GM19239 (cell line): ENCODE results near the gene SLC9C2.
"Not testable (repeated sequence)": the region's sequence is repeated elsewhere in the genome, so short reads cannot be mapped to it uniquely, and the experiment has no call there.

Experiments used
- DNase-seq: peaks from one replicate; pipeline ENCODE4 v3.0.0; 2011; ENCODE audit warnings: low spot score; ENCODE audit not compliant: insufficient read length
- FAIRE-seq: peaks from 2 replicates; lab custom pipeline; 2011; peaks lifted over from hg19 to GRCh38; lab: Jason Lieb, UNC

Gene SLC9C2

GRCh38 chr1:173530795-173531693 lies 71.8 kb downstream of the SLC9C2 start:
- no peak for DNase-seq
- FAIRE-seq = no peak

- FAIRE-seq (no peak), DNase-seq (no peak)
Observed at GRCh38 chr1:173529106-173529505, 73.8 kb downstream of the SLC9C2 start.

- FAIRE-seq = no peak
- no peak for DNase-seq
Observed at GRCh38 chr1:173527151-173527826, 75.6 kb downstream of the SLC9C2 start.

GRCh38 chr1:173525926-173526325 lies 76.9 kb downstream of the SLC9C2 start:
- FAIRE-seq (no peak), DNase-seq (no peak)

- no peak for FAIRE-seq
- DNase-seq = no peak
Observed at GRCh38 chr1:173523329-173523728, 79.5 kb downstream of the SLC9C2 start.

GRCh38 chr1:173520799-173521198 lies 82.1 kb downstream of the SLC9C2 start:
- FAIRE-seq (no peak), DNase-seq (no peak)

GRCh38 chr1:173514503-173514902 lies 88.4 kb downstream of the SLC9C2 start:
- not testable (repeated sequence) for FAIRE-seq, DNase-seq

- FAIRE-seq = no peak
- no peak for DNase-seq
Observed at GRCh38 chr1:173509797-173510196, 93.1 kb downstream of the SLC9C2 start.

GRCh38 chr1:173508541-173508940 lies 94.3 kb downstream of the SLC9C2 start:
- no peak for FAIRE-seq
- DNase-seq = no peak

- no peak for FAIRE-seq
Observed at GRCh38 chr1:173507847-173508209, 95.0 kb downstream of the SLC9C2 start.

GRCh38 chr1:173507205-173507846 lies 95.5 kb downstream of the SLC9C2 start:
- no peak for DNase-seq
- no peak for FAIRE-seq

More at GRCh38 chr1:173507847-173508209, 95.0 kb downstream of the SLC9C2 start:
- no peak for DNase-seq

GRCh38 chr1:173506437-173506836 lies 96.4 kb downstream of the SLC9C2 start:
- FAIRE-seq = no peak
- DNase-seq = no peak

- DNase-seq (no peak), FAIRE-seq (no peak)
Observed at GRCh38 chr1:173505391-173505790, 97.5 kb downstream of the SLC9C2 start.

- FAIRE-seq = no peak
- DNase-seq = no peak
Observed at GRCh38 chr1:173504268-173504667, 98.6 kb downstream of the SLC9C2 start.

- DNase-seq (no peak), FAIRE-seq (no peak)
Observed at GRCh38 chr1:173503391-173503790, 99.5 kb downstream of the SLC9C2 start.

- no peak for DNase-seq
- no peak for FAIRE-seq
Observed at GRCh38 chr1:173502104-173502503, 100.8 kb downstream of the SLC9C2 start.

GRCh38 chr1:173499729-173500128 lies 103.1 kb downstream of the SLC9C2 start:
- no peak for DNase-seq
- FAIRE-seq = no peak

GRCh38 chr1:173496757-173497320 lies 106.0 kb downstream of the SLC9C2 start:
- DNase-seq = no peak
- no peak for FAIRE-seq

- FAIRE-seq (no peak), DNase-seq (no peak)
Observed at GRCh38 chr1:173495609-173496267, 107.1 kb downstream of the SLC9C2 start.

GRCh38 chr1:173493125-173493524 lies 109.7 kb downstream of the SLC9C2 start:
- not testable (repeated sequence) for FAIRE-seq

More at GRCh38 chr1:173493125-173493524, 109.7 kb downstream of the SLC9C2 start:
- DNase-seq = not testable (repeated sequence)
